PFSK-1 (cell line): ENCODE results near the gene SLC41A3.

ENCODE experiments used
- FOXP2 ChIP-seq: optimal IDR thresholded peaks from 2 replicates; pipeline ENCODE3; 2011; ENCODE audit warnings: borderline replicate concordance, control low read depth, inconsistent platforms; ENCODE audit not compliant: insufficient read depth; ENCODE audit errors: extremely low read length, extremely low read depth
- POLR2AphosphoS5 ChIP-seq: IDR thresholded peaks from 2 replicates; pipeline ENCODE4 v1.6.1; 2012; ENCODE audit warnings: low read depth, mild to moderate bottlenecking, control low read depth, low read length, moderate library complexity
- REST ChIP-seq, 2 experiments: IDR thresholded peaks; 2 replicates each; pipeline versions ENCODE4 v1.6.1 to v1.8.0; 2011 to 2012; ENCODE audit warnings: low read depth in 2 of 2, low read length in 2 of 2, control low read depth in 1 of 2, inconsistent platforms in 1 of 2, mild to moderate bottlenecking in 1 of 2, moderate library complexity in 1 of 2; ENCODE audit not compliant: insufficient read depth in 1 of 2
- SIN3A ChIP-seq: IDR thresholded peaks from 2 replicates; pipeline ENCODE4 v1.6.1; 2012; ENCODE audit warnings: mild to moderate bottlenecking, low read length, moderate library complexity, borderline replicate concordance; ENCODE audit not compliant: insufficient read depth
- TAF1 ChIP-seq: IDR thresholded peaks from 2 replicates; pipeline ENCODE4 v1.6.1; 2012; ENCODE audit warnings: low read length, control low read depth, borderline replicate concordance; ENCODE audit not compliant: insufficient read depth

The SLC41A3 gene

GRCh38 chr3:126127452-126127851 lies 43.5 kb upstream of the SLC41A3 start:
- TF ChIP-seq REST (IDR thresholded peaks at IDR 0.05; ENCODE audit: insufficient read depth in 1 of 2, low read depth in 2 of 2, low read length in 2 of 2), result no peak
- no peak for TF ChIP-seq FOXP2
- TF ChIP-seq SIN3A, result no peak
- TF ChIP-seq POLR2AphosphoS5, result no peak
- TF ChIP-seq TAF1, result no peak

GRCh38 chr3:126126811-126127431 lies 43.0 kb upstream of the SLC41A3 start:
- TF ChIP-seq TAF1, result no peak
- no peak for TF ChIP-seq SIN3A
- no peak for TF ChIP-seq FOXP2
- TF ChIP-seq POLR2AphosphoS5, result no peak
- TF ChIP-seq REST (IDR thresholded peaks at IDR 0.05; ENCODE audit: insufficient read depth in 1 of 2, low read depth in 2 of 2, low read length in 2 of 2), result no peak

GRCh38 chr3:126126286-126126685 lies 42.4 kb upstream of the SLC41A3 start:
- TF ChIP-seq SIN3A (no peak), FOXP2 (no peak), REST (IDR thresholded peaks at IDR 0.05; ENCODE audit: insufficient read depth in 1 of 2, low read depth in 2 of 2, low read length in 2 of 2) (no peak)

- no peak for TF ChIP-seq REST (IDR thresholded peaks at IDR 0.05; ENCODE audit: insufficient read depth in 1 of 2, low read depth in 2 of 2, low read length in 2 of 2)
- no peak for TF ChIP-seq FOXP2
These were observed 41.9 kb upstream of the SLC41A3 start for GRCh38 chr3:126125781-126126251.

- TF ChIP-seq SIN3A (no peak), TAF1 (no peak), FOXP2 (no peak), REST (IDR thresholded peaks at IDR 0.05; ENCODE audit: insufficient read depth in 1 of 2, low read depth in 2 of 2, low read length in 2 of 2) (no peak), POLR2AphosphoS5 (no peak)
These were observed 41.4 kb upstream of the SLC41A3 start for GRCh38 chr3:126125341-126125740.
